Measurements from ENCODE around the gene GIT1. TPM values are rescaled to one million over a fixed set of nuclear protein-coding genes. Genes with fewer than 3 reads are reported as not detected.
A peak's percentile ranks its signal among the peaks of the same experiment; 100 is the strongest.

Gene GIT1
- total RNA-seq, 1 donor from 2014 or later = 108 TPM

- peak; percentile 76 to 84 for DNase-seq (ENCODE audit: low spot score in 2 of 2, unreplicated experiment in 2 of 2)
- H3K4me3 Mint-ChIP-seq = peak within 1 kb of the TSS; percentile 91
- no peaks in the 10 kb centered on the region for H3K9me3 Mint-ChIP-seq
- peak within 1 kb of the TSS; percentile 95 for H3K27ac Mint-ChIP-seq
- H3K4me1 Mint-ChIP-seq = peaks cover 31% of the 10 kb centered on the region
- TF ChIP-seq CTCF (IDR thresholded peaks at IDR 0.05; ENCODE audit: unreplicated experiment) = no peak
- peaks cover 1% of the 10 kb centered on the region for H3K36me3 Mint-ChIP-seq
- peaks cover 26% of the 10 kb centered on the region for H3K27me3 Mint-ChIP-seq (ENCODE audit: low read depth)
Measured at GRCh38 chr17:29568331-29569244, 20.9 kb downstream of the GIT1 start, which contains the start of gene TP53I13. TSS of gene TP53I13 (plus strand) at chr17:29568701. CDS start at chr17:29568759, 58 bp downstream.

- DNase-seq (ENCODE audit: low spot score in 2 of 2, unreplicated experiment in 2 of 2) = peak; percentile 30 to 67
- Mint-ChIP-seq H3K27ac (peak overlapping the region; percentile 95), H3K4me1 (peaks cover 24% of the 10 kb centered on the region), H3K4me3 (peak overlapping the region; percentile 91), H3K9me3 (no peaks in the 10 kb centered on the region), H3K27me3 (ENCODE audit: low read depth) (peaks cover 30% of the 10 kb centered on the region), H3K36me3 (peaks cover 1% of the 10 kb centered on the region)
- peak; percentile 22 for TF ChIP-seq CTCF (IDR thresholded peaks at IDR 0.05; ENCODE audit: unreplicated experiment)
Measured at GRCh38 chr17:29567554-29568330, 21.7 kb downstream of the GIT1 start.

GRCh38 chr17:29567304-29567553, 22.2 kb downstream of the GIT1 start:
- no peak overlapping the region for H3K27ac Mint-ChIP-seq
- peaks cover 24% of the 10 kb centered on the region for H3K4me1 Mint-ChIP-seq
- H3K27me3 Mint-ChIP-seq (ENCODE audit: low read depth) = peaks cover 34% of the 10 kb centered on the region
- H3K4me3 Mint-ChIP-seq = peak overlapping the region; percentile 91
- peak; percentile 19 to 52 for DNase-seq (ENCODE audit: low spot score in 2 of 2, unreplicated experiment in 2 of 2)
- TF ChIP-seq CTCF (IDR thresholded peaks at IDR 0.05; ENCODE audit: unreplicated experiment) = no peak
- H3K36me3 Mint-ChIP-seq = peaks cover 1% of the 10 kb centered on the region
- no peaks in the 10 kb centered on the region for H3K9me3 Mint-ChIP-seq

- Mint-ChIP-seq H3K27ac (peak within 1 kb of the TSS; percentile 34), H3K4me1 (peaks cover 24% of the 10 kb centered on the region), H3K9me3 (no peaks in the 10 kb centered on the region), H3K27me3 (ENCODE audit: low read depth) (peaks cover 39% of the 10 kb centered on the region), H3K4me3 (peak within 1 kb of the TSS; percentile 91), H3K36me3 (peaks cover 1% of the 10 kb centered on the region)
- peak; percentile 20 to 73 for DNase-seq (ENCODE audit: low spot score in 2 of 2, unreplicated experiment in 2 of 2)
- TF ChIP-seq CTCF (IDR thresholded peaks at IDR 0.05; ENCODE audit: unreplicated experiment) = no peak
Measured at GRCh38 chr17:29566473-29567303, 22.8 kb downstream of the GIT1 start, which contains the start of gene ABHD15. TSS of gene ABHD15 (minus strand) at chr17:29567037. CDS start at chr17:29566966, 71 bp downstream.
